Smooth muscle cell (in vitro differentiated cells): Measurements from ENCODE around the gene DOCK1. TPM values are rescaled to one million over a fixed set of nuclear protein-coding genes. Genes with fewer than 3 reads are reported as not detected.

Source experiments
- DNase-seq: peaks from one replicate; lab custom pipeline; 2025; ENCODE audit not compliant: unreplicated experiment; lab: John Stamatoyannopoulos, UW
- H2AFZ ChIP-seq: fragments of 200-600 bp; sonication (generic); 2 replicates; pipeline ENCODE4 v1.6.0; 2016; ENCODE audit warnings: antibody characterized with exemption, low read depth, mild to moderate bottlenecking
- H3F3A ChIP-seq: fragments of 200-600 bp; sonication (generic); 2 replicates; pipeline ENCODE4 v1.6.0; 2017; ENCODE audit warnings: antibody characterized with exemption, low read depth
- H3K27ac ChIP-seq: fragments of 200-600 bp; sonication (generic); 2 replicates; pipeline ENCODE4 v1.5.1; 2016; ENCODE audit warnings: low read depth, mild to moderate bottlenecking
- H3K27me3 ChIP-seq: fragments of 200-600 bp; sonication (generic); 2 replicates; pipeline ENCODE4 v1.6.1; 2016; ENCODE audit warnings: low read depth, mild to moderate bottlenecking
- H3K36me3 ChIP-seq: fragments of 200-600 bp; sonication (generic); 2 replicates; pipeline ENCODE4 v1.5.1; 2016; ENCODE audit warnings: low read depth
- H3K4me1 ChIP-seq: fragments of 200-600 bp; sonication (generic); 2 replicates; pipeline ENCODE4 v1.5.1; 2016; ENCODE audit warnings: low read depth
- H3K4me2 ChIP-seq: fragments of 200-600 bp; sonication (generic); 2 replicates; pipeline ENCODE4 v1.6.0; 2016; ENCODE audit warnings: mild to moderate bottlenecking
- H3K4me3 ChIP-seq: fragments of 200-600 bp; sonication (generic); 2 replicates; pipeline ENCODE4 v1.5.1; 2016; ENCODE audit warnings: mild to moderate bottlenecking
- H3K79me2 ChIP-seq: fragments of 200-600 bp; sonication (generic); 2 replicates; pipeline ENCODE4 v1.6.0; 2016; ENCODE audit warnings: low read depth, mild to moderate bottlenecking
- H3K9ac ChIP-seq: fragments of 200-600 bp; sonication (generic); 2 replicates; pipeline ENCODE4 v1.6.0; 2016; ENCODE audit warnings: low read depth
- H3K9me3 ChIP-seq: fragments of 200-600 bp; sonication (generic); replicated peaks from 2 replicates; pipeline ENCODE4 v1.5.1; 2016; ENCODE audit warnings: low read depth
- H4K20me1 ChIP-seq: fragments of 200-600 bp; sonication (generic); 2 replicates; pipeline ENCODE4 v1.6.0; 2016; ENCODE audit warnings: low read depth
- CTCF ChIP-seq: fragments of 200-600 bp; sonication (generic); IDR thresholded peaks from 2 replicates; pipeline ENCODE4 v1.5.1; 2017; ENCODE audit warnings: borderline replicate concordance, mild to moderate bottlenecking, antibody characterized with exemption; ENCODE audit not compliant: insufficient read depth, poor library complexity, severe bottlenecking
- WGBS: methylation state at CpG from one replicate; pipeline ENCODE4 v1.1.7; 2016; ENCODE audit warnings: low lambda C conversion rate; 5-methylcytosine and 5-hydroxymethylcytosine counted together
- polyA plus RNA-seq: library from polyadenylated mRNA; unstranded; fragments of >200 nt; fragmentation: Nextera tagmentation; extraction: Ambion mirVana; gene quantifications from 2 replicates; pipeline ENCODE4 v1.2.1, GENCODE V29; 2016
- total RNA-seq: library from RNA; depleted of rRNA; stranded (reverse); fragments of >200 nt; gene quantifications from 2 replicates; pipeline ENCODE4 v1.2.3, GENCODE V29; 2014

Gene DOCK1
- total and polyA plus RNA-seq, 2 experiments from 2014 or later = 18.4 to 37.1 TPM

- H3K4me1 ChIP-seq = no peaks in the 10 kb centered on the region
- no peak for DNase-seq
- WGBS = 84% methylated on average over 7 of the region's 7 CpGs
Observed at GRCh38 chr10:127354255-127354654, 449.0 kb downstream of the DOCK1 start.

GRCh38 chr10:127354992-127355391 is 449.8 kb downstream of the DOCK1 start:
- TF ChIP-seq CTCF = peak; percentile 13
- no peaks in the 10 kb centered on the region for H3K36me3 ChIP-seq
- H3F3A ChIP-seq = no peaks in the 10 kb centered on the region
- no peak overlapping the region for H3K9ac ChIP-seq
- no peaks in the 10 kb centered on the region for H3K27me3 ChIP-seq
- H3K79me2 ChIP-seq = no peaks in the 10 kb centered on the region
- 81% methylated on average over 1 of the region's 1 CpG for WGBS
- H3K9me3 ChIP-seq = no peaks in the 10 kb centered on the region
- no peak overlapping the region for H2AFZ ChIP-seq
- no peak overlapping the region for H3K4me2 ChIP-seq
- H3K4me1 ChIP-seq = no peaks in the 10 kb centered on the region
- DNase-seq = no peak
- no peaks in the 10 kb centered on the region for H4K20me1 ChIP-seq
- no peak overlapping the region for H3K27ac ChIP-seq
- H3K4me3 ChIP-seq = no peak overlapping the region

More at GRCh38 chr10:127354255-127354654, 449.0 kb downstream of the DOCK1 start:
- H3K27me3 ChIP-seq = no peaks in the 10 kb centered on the region
- H3K9ac ChIP-seq = no peak overlapping the region
- H3K36me3 ChIP-seq = no peaks in the 10 kb centered on the region
- no peaks in the 10 kb centered on the region for H3K79me2 ChIP-seq
- H3F3A ChIP-seq = no peaks in the 10 kb centered on the region
- H3K4me2 ChIP-seq = no peak overlapping the region
- H3K4me3 ChIP-seq = no peak overlapping the region
- no peak overlapping the region for H3K27ac ChIP-seq
- H4K20me1 ChIP-seq = no peaks in the 10 kb centered on the region
- no peak for TF ChIP-seq CTCF
- H2AFZ ChIP-seq = no peak overlapping the region
- no peaks in the 10 kb centered on the region for H3K9me3 ChIP-seq

- Histone ChIP-seq H3K79me2 (no peaks in the 10 kb centered on the region), H4K20me1 (no peaks in the 10 kb centered on the region), H3K27me3 (no peaks in the 10 kb centered on the region), H3F3A (no peaks in the 10 kb centered on the region), H3K27ac (no peak overlapping the region), H2AFZ (no peak overlapping the region), H3K4me2 (no peak overlapping the region), H3K4me1 (no peaks in the 10 kb centered on the region), H3K9ac (no peak overlapping the region), H3K36me3 (no peaks in the 10 kb centered on the region), H3K9me3 (no peaks in the 10 kb centered on the region), H3K4me3 (no peak overlapping the region)
- 97% methylated on average over 5 of the region's 6 CpGs for WGBS
- no peak for DNase-seq
- TF ChIP-seq CTCF = no peak
Observed at GRCh38 chr10:127356360-127356759, 451.1 kb downstream of the DOCK1 start.

- Histone ChIP-seq H3K36me3 (peaks cover 4% of the 10 kb centered on the region), H3F3A (no peaks in the 10 kb centered on the region), H3K79me2 (no peaks in the 10 kb centered on the region), H3K4me3 (no peak overlapping the region), H2AFZ (no peak overlapping the region), H3K4me1 (no peaks in the 10 kb centered on the region), H3K27me3 (no peaks in the 10 kb centered on the region), H3K9me3 (no peaks in the 10 kb centered on the region), H4K20me1 (no peaks in the 10 kb centered on the region), H3K4me2 (no peak overlapping the region), H3K9ac (no peak overlapping the region), H3K27ac (no peak overlapping the region)
- no peak for DNase-seq
- TF ChIP-seq CTCF = no peak
- 95% methylated on average over 6 of the region's 6 CpGs for WGBS
Observed at GRCh38 chr10:127357265-127357664, 452.0 kb downstream of the DOCK1 start.
